ENCODE results near the gene CUX1.

CUX1 gene

GRCh38 chr7:101974393-101974792 lies 157.0 kb downstream of the CUX1 start:
- no peak for TF ChIP-seq CEBPB (IDR thresholded peaks at IDR 0.05)
- TF ChIP-seq REST (IDR thresholded peaks at IDR 0.05; ENCODE audit: low read depth), result no peak
- TF ChIP-seq YY1 (IDR thresholded peaks at IDR 0.05; ENCODE audit: low read depth), result no peak
- TF ChIP-seq EP300 (IDR thresholded peaks at IDR 0.05; ENCODE audit: borderline replicate concordance), result no peak
- no peak for TF ChIP-seq FOXM1 (IDR thresholded peaks at IDR 0.05; ENCODE audit: borderline replicate concordance, low read depth)
- no peak for TF ChIP-seq TAF1 (IDR thresholded peaks at IDR 0.05; ENCODE audit: low read depth)
- TF ChIP-seq ZBTB7A (IDR thresholded peaks at IDR 0.05; ENCODE audit: low read depth), result no peak

- no peak for TF ChIP-seq TAF1 (IDR thresholded peaks at IDR 0.05; ENCODE audit: low read depth)
- no peak for TF ChIP-seq REST (IDR thresholded peaks at IDR 0.05; ENCODE audit: low read depth)
- no peak for TF ChIP-seq USF1 (IDR thresholded peaks at IDR 0.05)
- no peak for TF ChIP-seq CEBPB (IDR thresholded peaks at IDR 0.05)
- TF ChIP-seq FOXM1 (IDR thresholded peaks at IDR 0.05; ENCODE audit: borderline replicate concordance, low read depth), result no peak
These were observed 157.6 kb downstream of the CUX1 start for GRCh38 chr7:101975046-101975445.

GRCh38 chr7:101976411-101976810 lies 159.0 kb downstream of the CUX1 start:
- TF ChIP-seq TEAD4 (IDR thresholded peaks at IDR 0.05) (no peak), CREB1 (IDR thresholded peaks at IDR 0.05; ENCODE audit: low read depth) (no peak), MAX (IDR thresholded peaks at IDR 0.05) (no peak), YY1 (IDR thresholded peaks at IDR 0.05; ENCODE audit: low read depth) (no peak), EGR1 (IDR thresholded peaks at IDR 0.05) (no peak), TAF1 (IDR thresholded peaks at IDR 0.05; ENCODE audit: low read depth) (no peak), ZBTB7A (IDR thresholded peaks at IDR 0.05; ENCODE audit: low read depth) (no peak)

GRCh38 chr7:101977249-101977648 lies 159.8 kb downstream of the CUX1 start:
- TF ChIP-seq NFIC (IDR thresholded peaks at IDR 0.05) (no peak), FOXM1 (IDR thresholded peaks at IDR 0.05; ENCODE audit: borderline replicate concordance, low read depth) (no peak), RAD21 (IDR thresholded peaks at IDR 0.05; ENCODE audit: low read depth) (no peak), REST (IDR thresholded peaks at IDR 0.05; ENCODE audit: low read depth) (no peak), EGR1 (IDR thresholded peaks at IDR 0.05) (no peak), CEBPB (IDR thresholded peaks at IDR 0.05) (no peak), ZBTB7A (IDR thresholded peaks at IDR 0.05; ENCODE audit: low read depth) (no peak), YY1 (IDR thresholded peaks at IDR 0.05; ENCODE audit: low read depth) (no peak), USF1 (IDR thresholded peaks at IDR 0.05) (no peak), TAF1 (IDR thresholded peaks at IDR 0.05; ENCODE audit: low read depth) (no peak), TEAD4 (IDR thresholded peaks at IDR 0.05) (no peak), MAX (IDR thresholded peaks at IDR 0.05) (no peak), TCF12 (IDR thresholded peaks at IDR 0.05; ENCODE audit: low read depth) (no peak), EP300 (IDR thresholded peaks at IDR 0.05; ENCODE audit: borderline replicate concordance) (no peak)

GRCh38 chr7:101978683-101979082 lies 161.3 kb downstream of the CUX1 start:
- TF ChIP-seq EGR1 (IDR thresholded peaks at IDR 0.05) (no peak), MAX (IDR thresholded peaks at IDR 0.05) (no peak), TAF1 (IDR thresholded peaks at IDR 0.05; ENCODE audit: low read depth) (no peak), TEAD4 (IDR thresholded peaks at IDR 0.05) (no peak), CEBPB (IDR thresholded peaks at IDR 0.05) (no peak), RAD21 (IDR thresholded peaks at IDR 0.05; ENCODE audit: low read depth) (no peak), NFIC (IDR thresholded peaks at IDR 0.05) (no peak), CREB1 (IDR thresholded peaks at IDR 0.05; ENCODE audit: low read depth) (no peak), USF1 (IDR thresholded peaks at IDR 0.05) (no peak), TCF12 (IDR thresholded peaks at IDR 0.05; ENCODE audit: low read depth) (no peak), REST (IDR thresholded peaks at IDR 0.05; ENCODE audit: low read depth) (no peak), EP300 (IDR thresholded peaks at IDR 0.05; ENCODE audit: borderline replicate concordance) (no peak), ZBTB7A (IDR thresholded peaks at IDR 0.05; ENCODE audit: low read depth) (no peak), FOXM1 (IDR thresholded peaks at IDR 0.05; ENCODE audit: borderline replicate concordance, low read depth) (no peak), YY1 (IDR thresholded peaks at IDR 0.05; ENCODE audit: low read depth) (no peak)
